HG02981 (cell line): ENCODE data around the gene TMEM143.
"Not testable (repeated sequence)": the region's sequence is repeated elsewhere in the genome, so short reads cannot be mapped to it uniquely, and the experiment has no call there.

Source experiments
- ATAC-seq: cut with Tn5 transposase; IDR thresholded peaks from one replicate; pipeline ENCODE4 v1.9.1; 2021; ENCODE audit warnings: mild to moderate bottlenecking, moderate library complexity; ENCODE audit not compliant: unreplicated experiment

TMEM143 gene

DNA sequence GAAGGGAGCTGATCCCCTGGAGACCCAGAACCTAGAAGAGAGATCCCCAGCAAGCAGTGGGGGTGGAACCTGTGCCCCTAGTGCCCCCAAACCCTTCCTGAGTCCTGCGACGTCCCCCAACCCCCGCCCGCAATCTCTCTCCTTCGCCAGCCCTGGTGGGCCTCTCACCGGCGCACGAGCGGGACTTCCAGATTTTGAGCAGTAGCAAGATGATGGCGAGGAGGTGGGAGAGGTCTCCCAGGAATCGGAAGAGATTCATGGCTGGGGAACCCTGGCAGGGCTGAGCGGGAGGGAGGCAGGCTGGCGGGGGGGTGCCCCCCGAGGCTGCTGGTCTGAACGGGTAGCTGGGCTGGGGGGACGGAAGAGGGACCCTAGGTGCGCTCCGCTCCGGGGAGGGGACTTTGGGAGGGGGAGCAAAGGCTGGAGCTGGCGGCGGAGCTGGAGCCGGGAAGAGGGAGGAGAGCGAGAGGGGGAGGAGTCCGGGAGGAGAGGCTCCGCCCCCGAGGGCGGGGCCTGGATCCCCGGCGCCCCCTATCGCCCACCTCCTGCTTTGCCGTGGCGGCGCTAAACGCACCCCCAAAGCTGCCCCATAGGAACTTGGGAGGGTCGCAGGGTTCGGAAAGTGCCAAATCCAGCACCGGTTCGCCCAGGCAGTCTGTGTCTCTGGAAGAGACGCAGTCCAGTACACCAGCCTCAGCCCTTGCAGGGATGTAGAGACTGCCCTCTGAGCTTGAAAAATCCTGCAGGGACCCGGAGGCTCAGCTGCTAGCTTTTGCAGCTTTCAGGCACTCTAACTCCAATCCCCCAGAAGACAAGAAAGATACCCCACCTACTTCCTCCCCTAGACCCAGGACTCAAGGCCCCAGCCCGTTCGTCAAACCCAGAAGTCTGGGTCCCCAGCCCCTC is 27.6 kb upstream of the TMEM143 start, which contains the start of gene KDELR1:
TSS of gene KDELR1 (minus strand) at position 452 of the 906 bp plus-strand sequence. CDS start at position 259, 193 bp downstream.
- peak; percentile 60 for ATAC-seq

DNA sequence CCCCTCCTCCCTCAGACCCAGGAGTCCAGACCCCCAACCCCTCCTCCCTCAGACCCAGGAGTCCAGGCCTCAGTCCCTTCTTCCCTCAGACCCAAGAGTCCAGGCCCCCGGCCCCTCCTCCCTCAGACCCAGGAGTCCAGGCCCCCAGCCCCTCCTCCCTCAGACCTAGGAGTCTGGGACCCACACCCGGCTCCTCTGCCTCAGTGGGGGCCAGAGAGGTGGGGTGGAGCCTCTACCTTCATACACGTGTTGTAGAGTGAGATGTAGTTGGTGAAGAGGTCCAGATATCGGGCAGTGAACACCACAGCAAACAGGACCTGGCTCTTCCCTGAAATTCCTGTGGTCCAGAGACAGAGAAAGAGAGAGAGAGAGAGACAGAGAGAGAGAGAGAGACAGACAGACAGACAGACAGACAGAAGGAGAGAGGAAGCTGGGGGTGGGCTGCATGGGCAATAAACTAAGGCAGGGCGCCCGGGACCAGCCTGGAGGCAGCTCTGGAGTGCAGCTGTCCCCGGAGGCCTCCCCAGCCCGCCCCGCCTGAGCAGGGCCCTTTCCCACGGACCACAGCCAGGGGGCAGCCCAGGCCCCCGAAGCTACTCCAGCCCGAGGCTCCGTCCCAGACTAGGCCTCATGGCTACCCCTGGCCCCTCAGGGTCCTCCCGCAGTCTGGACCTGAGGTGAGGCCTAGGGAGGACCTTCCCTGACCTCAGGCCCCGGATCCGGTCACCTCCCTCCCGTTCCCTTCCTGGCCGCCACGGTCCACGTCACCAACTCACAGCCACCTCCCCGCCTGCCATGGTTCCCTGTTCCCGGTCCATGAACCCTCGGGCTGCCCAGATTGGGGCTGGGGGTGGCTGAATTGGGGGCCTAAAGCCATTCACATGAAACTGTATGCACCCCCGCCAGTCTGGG is 26.7 kb upstream of the TMEM143 start:
- no peak for ATAC-seq

DNA sequence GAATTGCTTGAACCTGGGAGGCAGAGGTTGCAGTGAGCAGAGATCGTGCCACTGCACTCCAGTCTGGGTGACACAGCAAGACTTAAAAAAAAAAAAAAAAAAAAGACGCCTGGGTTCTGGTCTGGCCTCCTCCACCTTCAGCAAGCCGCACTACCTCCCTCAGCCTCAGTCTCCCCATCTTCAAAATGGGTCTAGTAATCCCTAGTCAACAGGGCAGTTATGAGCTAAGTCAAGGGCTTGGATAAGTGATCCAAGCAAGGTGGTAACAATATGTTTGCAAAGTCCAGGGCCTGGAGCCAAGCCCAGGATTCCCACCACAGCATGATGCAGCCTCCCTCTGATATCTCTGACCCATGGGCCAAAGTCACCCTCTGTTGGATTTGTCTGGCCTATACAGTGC is 23.2 kb upstream of the TMEM143 start:
- ATAC-seq, result no peak

DNA sequence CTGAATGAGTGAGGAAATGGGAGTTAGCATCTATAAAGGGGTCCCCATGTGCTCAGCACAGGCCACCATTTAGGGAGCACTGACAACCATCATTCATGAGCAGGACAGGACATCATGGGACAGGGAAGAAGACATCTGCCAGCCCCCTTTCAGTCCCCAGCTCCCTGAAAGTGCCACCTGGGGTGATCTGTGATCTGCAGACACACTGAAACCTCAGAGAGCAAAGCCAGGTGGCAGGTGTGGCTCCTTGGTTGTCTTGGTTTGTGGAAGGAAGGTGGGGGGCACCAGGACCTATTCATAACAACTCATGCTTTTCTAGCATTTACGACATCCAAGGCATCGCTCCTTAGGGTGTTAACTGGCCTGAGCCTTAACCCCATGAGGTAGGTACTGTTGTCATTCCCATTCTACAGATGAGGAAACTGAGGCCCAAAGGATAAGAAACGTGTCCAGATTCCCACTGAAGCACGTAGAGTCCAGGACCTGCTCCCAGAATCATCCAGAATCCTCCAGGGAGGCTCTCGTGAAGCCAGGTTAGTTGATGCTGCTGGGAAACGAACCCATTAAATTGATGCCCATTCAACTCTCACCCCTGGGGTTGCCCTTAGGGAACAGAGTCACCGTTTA is 21.8 kb upstream of the TMEM143 start:
- ATAC-seq, result no peak

DNA sequence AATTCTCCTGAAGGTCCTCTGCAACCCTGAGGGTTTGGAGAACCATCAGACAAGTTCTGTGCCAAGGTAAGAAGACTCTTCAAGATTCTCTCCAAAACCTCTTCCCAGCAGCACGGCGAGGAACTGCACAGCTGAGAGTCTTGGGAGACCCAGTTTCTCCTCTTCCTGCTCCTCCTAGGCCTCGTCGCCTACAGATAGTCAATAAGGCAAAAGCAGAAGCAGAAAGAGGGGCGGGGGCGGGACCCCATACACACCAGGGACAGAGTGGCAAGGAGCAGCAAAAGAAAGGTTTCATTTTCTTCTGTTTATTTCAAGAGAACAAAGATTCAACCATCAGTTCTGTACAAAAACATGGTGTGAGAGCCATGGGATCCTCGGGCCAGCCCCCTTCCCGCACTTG is 18.5 kb upstream of the TMEM143 start:
- ATAC-seq, result no peak

DNA sequence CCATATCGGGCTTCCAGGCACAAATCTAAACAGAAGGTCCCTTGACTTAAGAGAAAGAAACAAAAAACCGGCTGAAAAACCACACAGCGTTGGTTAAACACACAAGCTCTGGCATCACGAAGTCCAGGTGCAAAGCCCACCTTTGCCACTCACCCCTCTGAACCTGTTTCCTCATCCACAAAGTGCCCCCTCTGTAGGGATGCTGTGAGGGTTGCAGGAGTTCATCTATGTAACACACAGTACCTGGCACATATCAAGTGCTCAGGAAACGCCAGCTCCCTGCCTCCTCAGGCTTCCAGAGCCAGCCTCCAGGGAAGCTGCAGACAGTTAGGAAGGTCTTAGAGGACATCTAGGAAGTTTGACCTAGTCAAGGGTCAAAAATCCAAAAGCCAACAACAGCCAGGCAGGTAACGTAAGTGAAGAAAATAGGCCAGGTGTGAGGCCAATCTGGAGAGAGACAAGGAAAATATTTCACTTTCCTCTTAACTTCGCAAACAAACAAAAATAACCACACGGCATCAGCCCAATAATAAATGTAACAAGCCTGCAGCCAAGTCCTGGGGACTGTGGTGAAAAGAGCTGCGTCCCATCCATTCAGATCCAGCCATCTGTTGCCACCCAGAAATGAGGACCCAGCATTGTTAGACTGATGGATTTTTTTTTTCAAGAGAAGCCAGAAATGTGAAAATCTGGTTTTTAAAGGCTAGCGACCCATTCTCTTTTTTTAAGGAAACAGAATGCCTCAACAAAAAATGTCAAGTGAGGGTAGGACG is 17.6 kb upstream of the TMEM143 start:
- ATAC-seq, result no peak

DNA sequence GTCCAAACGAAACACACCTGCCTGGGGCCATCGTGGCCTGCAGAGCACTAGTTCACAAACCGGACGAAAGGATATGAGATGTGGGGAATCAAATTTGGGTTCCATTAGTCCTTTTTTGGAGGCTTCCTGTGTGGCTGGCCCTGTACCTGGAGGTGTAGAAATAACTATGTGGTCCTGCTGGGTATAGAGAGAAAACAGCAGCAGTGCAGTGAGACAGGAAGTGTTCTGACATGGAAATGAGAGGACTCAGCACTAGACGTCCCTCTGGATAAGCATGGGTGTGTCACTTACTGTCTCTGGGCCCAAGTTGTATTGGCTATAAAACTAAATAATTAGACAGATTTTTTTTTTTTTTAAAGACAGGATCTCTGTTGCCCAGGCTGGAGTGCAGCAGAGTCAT is 15.3 kb upstream of the TMEM143 start:
- no peak for ATAC-seq

DNA sequence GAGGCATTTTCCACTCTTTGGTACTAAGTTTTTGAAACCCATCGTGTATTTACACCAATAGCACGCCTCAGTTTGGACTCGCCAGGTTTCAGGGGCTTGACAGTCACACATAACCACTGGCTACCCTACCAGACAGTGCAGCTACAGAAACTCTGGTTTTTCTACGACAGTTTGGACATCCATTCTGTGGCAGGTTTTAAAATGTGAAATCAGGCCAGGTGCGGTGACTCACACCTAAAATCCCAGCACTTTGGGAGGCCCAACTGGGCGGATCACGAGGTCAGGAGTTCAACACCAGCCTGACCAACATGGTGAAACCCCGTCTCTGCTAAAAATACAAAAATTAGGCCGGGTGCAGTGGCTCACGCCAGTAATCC is 14.4 kb upstream of the TMEM143 start:
- ATAC-seq, result no peak

DNA sequence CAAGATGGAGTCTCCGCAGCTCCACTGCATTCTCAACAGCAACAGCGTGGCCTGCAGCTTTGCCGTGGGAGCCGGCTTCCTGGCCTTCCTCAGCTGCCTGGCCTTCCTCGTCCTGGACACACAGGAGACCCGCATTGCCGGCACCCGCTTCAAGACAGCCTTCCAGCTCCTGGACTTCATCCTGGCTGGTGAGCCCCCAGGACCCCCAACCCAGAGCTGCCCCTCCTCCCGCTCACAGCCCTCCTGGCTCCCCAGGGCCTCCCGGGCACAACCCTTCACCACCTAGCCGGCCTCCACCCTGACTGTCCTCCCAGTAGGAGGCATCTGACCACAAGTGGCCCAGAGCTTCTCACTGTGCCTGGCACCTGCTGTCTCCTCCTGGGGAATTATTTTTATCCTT is 9.8 kb upstream of the TMEM143 start:
- no peak for ATAC-seq

DNA sequence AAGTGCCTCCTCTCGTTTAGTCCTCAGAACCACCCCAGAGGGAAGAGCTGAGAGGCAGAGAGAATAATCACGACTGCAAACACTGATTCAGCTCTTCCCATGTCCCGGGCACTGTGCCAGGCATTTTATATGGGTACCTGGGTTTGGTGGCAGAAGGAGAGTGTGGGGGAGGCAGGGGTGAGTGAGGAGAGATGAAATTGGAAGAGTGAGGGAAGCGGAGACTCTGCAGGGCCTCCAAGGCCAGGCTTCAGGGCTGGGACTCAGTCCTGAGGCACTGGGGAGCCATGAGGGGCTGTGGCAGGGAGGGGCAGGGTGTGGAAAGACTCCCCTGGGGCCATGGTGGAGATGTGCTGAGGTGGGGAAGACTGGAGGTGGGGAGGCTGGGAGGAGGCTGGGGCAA is 9.2 kb upstream of the TMEM143 start:
- no peak for ATAC-seq

DNA sequence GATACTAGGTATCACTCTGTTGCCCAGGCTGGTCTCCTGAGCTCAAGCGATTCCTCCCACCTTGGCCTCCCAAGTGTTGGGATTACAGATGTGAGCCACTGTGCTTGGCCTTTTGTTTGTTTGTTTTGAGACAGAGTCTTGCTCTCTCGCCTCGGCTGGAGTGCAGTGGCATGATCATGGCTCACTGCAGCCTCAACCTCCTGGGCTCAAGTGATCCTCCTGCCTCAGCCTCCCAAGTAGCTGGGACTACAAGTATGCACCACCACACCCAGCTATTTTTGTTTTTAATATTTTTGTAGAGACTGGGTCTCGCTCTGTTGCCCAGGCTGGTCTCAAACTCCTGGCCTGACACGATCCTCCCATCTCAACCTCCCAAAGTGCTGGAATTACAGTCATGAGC is 8.0 kb upstream of the TMEM143 start:
- ATAC-seq, result not testable (repeated sequence)

DNA sequence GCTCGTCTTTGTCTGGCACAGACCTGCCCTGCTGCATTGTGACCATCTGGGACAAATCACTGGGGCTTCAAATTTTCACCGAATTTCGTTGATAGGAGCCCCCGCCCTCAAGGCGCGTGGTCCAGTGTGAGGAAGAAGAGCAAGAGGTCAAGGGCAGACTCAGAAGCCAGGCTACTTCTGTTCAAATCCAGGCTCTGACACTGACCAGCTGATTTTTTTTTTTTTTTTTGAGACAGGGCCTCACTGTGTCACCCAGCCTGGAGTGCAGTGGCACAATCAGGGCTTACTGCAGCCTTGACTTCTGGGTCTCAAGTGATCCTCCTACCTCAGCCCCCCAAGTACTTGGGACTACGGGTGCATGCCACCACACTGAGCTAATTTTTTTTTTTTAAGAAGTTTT is 7.6 kb upstream of the TMEM143 start:
- ATAC-seq, result no peak

DNA sequence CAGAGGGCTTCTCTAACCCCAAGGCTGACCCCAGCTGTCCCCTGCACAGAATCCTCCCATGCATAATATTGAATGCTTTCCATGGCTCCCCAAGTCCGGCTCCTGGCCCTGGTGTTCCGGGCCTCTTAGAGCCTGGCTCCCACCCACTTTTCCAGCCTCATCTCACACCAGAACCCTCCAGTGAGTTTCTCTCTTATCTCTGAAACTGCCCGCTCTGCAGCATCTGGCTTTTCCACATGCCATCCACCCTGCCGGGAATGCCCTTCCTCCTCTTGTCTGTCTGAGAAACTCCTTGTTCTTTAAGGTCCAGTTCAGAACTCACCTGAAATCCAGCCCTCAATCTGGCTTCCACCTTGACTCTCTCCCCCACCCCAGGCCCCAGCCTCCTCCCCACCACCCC is 7.2 kb upstream of the TMEM143 start:
- ATAC-seq, result no peak

DNA sequence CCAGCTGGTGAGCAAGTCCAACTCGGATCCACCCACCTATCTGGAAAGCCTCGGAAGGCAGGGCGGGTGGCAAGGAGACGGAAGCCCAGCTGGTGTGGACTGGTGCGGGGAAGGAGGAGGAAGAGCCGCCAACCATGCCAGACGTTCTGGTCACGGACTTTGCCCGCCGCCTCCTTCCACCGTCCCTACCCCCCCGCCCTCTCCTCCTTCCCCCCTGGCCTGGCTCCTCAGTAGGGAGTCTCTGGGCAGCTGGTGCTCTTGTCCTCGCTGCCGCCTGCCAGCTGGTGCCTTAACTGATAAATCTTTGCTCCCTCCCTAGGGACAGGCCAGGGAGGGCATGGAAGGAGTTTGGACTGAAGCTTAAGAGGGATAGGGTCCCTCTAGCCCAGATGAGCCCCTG is 5.2 kb upstream of the TMEM143 start:
- no peak for ATAC-seq

DNA sequence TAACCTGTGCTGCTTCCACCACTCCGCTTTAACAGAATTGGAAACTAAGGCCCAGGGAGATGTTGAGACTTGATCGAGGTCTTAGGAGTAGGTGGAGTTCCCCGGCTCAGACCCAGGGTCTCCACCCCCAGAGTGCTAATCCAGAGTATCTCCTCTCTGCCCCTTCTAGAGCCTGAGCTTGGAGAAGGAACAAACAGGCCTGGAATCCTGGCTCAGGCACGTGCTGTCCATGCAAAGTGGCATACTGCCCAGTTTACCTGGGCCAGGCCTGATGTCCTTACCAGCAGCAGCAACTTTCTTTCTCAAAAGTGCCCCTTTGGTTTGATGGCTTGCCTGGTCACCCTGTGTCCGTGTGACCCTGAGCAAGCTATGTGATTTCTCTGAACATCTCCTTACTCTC is 4.1 kb upstream of the TMEM143 start:
- no peak for ATAC-seq

DNA sequence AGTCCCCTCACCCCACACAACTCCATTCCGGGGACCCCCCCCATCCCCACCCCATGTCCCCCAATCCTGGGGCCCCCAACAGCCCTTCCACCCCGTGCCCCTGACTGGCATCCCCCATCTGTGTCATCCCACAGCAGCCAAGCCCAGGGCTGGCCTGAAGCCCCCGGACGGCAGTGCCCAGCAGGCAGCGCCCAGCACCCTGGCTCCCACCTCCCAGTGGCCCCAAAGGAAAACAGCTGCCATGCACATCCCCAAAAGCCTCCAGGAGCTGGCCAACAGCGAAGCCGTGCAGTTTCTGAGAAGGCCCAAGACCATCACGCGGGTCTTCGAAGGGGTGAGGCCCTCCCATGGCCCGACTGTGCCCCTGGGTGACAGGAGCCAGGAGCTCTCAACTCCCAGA is 1.9 kb upstream of the TMEM143 start:
- ATAC-seq, result no peak

DNA sequence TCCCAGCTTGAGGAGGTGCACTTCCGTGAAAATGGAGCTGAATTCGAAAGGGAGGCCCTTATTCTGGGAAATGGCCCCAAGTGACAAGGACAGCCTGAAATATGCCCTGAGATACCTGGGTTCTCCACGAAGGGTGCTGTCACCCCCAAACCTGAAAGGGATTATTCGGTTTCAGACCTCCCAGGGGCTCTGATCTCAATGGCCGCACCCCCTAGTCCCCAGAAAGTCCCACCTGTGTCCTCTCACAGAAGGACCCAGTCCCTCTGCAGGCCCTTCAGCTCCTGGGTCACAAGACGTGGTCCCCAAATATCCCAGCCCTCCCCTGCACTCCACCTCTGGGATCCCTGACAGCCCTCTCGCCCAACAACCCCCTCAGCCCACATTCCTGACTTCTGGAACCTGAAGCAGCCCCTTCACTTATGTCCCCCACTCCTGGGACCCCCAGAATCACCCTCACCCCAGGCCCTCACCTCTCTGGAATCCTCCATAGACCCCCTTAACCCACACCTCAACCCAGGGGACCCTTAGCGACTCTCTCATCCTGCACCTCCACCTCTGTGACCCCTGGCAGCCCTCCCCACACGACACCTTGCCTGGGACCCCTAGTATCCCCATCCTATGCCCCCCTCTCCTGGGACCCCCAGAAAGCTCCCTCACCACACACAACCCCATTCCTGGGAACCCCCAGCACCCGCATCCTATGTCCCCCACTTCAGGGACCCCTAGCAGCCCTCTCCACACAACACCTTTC is 1.0 kb upstream of the TMEM143 start:
- no peak for ATAC-seq

DNA sequence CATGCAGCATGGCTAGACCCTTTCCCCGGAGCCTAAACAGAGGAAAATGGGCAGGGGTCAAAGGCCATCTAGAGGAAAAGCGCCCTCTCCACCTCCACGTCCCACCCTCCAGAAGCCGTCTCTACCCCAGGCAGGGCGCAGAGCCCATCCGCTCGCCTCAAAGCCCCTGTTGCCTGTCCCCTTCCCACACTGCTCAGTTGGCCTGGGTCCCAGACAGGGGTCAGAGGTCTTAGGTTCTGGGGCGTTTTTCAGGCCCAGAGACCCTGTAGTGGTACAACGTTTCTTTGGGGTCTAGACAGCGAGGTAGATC is 285 bp downstream of the TMEM143 start:
- ATAC-seq, result peak; percentile 2

DNA sequence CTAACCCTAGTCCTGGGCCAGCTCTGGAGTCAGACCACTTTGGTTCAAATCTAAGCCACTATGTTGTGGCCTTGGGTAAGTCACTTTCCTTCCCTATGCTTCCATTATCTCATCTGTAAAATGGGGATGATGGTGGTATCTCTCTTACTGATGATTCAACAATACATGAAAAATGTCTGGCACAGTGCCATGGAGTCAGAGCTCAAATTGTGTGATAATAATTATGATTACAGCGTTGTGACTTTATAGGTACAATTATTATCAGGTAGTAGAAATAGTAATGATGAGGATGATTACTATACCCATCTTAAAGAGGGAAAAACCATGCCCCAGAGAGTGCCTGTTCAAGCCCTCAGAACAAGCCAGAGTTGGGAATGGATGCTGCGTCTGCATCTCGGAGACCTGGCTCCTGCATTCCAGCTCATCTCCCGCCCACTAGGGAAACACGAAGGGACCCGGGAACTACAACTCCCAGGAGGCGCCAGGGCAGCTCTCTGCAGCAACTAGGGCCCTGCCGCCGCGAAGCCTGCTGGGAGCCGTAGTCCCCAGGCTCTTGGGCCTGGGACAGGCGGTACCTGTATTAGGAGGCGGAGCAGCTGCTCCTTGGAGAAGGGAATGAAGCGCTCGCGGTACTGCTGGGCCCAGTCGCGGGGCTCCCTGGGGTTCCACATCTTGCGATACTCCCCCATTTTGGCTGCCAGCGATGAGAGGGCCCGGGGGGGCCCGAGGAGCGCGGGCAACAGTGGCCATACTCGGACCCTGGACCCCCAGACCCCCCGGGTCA is 832 bp downstream of the TMEM143 start:
- peak; percentile 45 for ATAC-seq
